Activated naive CD8-positive, alpha-beta T cell treated with anti-CD3 and anti-CD28 coated beads, Interleukin-2, amount 10 ng/mL, durations not matched to agents 7 days and 5 days (primary cell): Measurements from ENCODE around the gene BBIP1. TPM values are rescaled to one million over a fixed set of nuclear protein-coding genes. Genes with fewer than 3 reads are reported as not detected.
A peak's percentile ranks its signal among the peaks of the same experiment; 100 is the strongest.
"Not testable (repeated sequence)": the region's sequence is repeated elsewhere in the genome, so short reads cannot be mapped to it uniquely, and the experiment has no call there.

Source experiments
- ATAC-seq: fragments of 150-1000 bp; cut with Tn5 transposase; one replicate; pipeline ENCODE4 v1.10.0; 2021; ENCODE audit warnings: low read depth, moderate library complexity
- POLR2A ChIA-PET: fragments of 350-600 bp; sonication (Branson Sonifier 250); formaldehyde crosslinking; loops from one replicate; lab custom pipeline; 2021; ENCODE audit warnings: antibody characterized with exemption; lab: Charles Lee
- DNase-seq: peaks from one replicate; pipeline ENCODE4 v3.0.0; 2021
- H3K27ac Mint-ChIP-seq: one replicate; pipeline ENCODE4 v1.8.0; 2022; ENCODE audit warnings: mild to moderate bottlenecking, mixed read lengths
- H3K27me3 Mint-ChIP-seq: one replicate; pipeline ENCODE4 v1.8.0; 2022; ENCODE audit warnings: mild to moderate bottlenecking, moderate library complexity, mixed read lengths
- H3K36me3 Mint-ChIP-seq: one replicate; pipeline ENCODE4 v1.8.0; 2021; ENCODE audit warnings: mild to moderate bottlenecking, mixed read lengths
- H3K4me1 Mint-ChIP-seq: one replicate; pipeline ENCODE4 v1.8.0; 2021; ENCODE audit warnings: mixed read lengths
- H3K4me3 Mint-ChIP-seq: one replicate; pipeline ENCODE4 v1.8.0; 2022; ENCODE audit warnings: mild to moderate bottlenecking, moderate library complexity, mixed read lengths
- H3K9me3 Mint-ChIP-seq: one replicate; pipeline ENCODE4 v1.8.0; 2021; ENCODE audit warnings: mixed read lengths
- total RNA-seq, 2 experiments: library from RNA; stranded (reverse); gene quantifications; one replicate each; pipeline ENCODE4 v1.2.3, GENCODE V29; 2021

BBIP1 gene
- total RNA-seq, 2 experiments from 2014 or later: 33.0 to 33.8 TPM

DNA sequence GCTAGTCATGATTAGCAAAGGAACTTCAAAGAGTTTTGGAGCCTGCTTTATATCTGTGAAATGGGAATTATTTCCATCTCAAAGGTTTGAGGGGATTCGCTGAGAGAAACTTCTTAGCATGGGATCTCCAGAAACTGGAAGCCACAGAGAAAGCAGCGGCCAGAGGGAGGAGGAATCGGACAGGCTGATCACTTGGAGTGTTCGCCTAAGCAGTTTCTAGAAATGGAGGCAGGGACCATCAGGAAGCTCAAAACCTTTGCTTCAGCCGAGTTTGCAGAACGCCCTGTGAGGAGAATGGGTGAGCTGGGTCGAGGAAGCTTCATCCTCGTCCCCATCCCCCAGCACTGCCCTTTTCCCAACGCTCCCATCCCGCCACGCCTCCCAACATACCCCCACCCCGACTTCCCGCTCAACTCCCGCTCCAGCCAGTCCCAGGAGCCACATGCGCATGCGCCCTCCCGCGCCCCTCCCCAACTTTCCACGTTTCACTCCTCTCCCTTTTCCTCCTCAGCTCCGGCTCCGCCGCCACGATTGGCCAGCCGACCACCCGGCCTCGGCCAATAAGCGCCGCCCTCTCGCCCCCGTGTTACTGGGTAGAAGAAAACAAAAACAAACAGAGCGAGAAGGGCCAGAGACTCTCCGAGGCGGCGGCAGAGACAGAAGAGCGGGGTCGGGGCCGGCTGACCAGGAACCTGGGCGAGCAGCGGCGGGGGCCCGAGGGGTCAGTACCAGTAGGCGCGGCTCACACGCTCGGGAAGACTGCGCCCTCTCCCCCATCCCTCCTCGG is 47.5 kb downstream of the BBIP1 start, which contains the start of gene PDCD4:
Gene PDCD4, plus strand, starts transcription at position 631 of the 787 bp plus-strand sequence. CDS start 4,100 bp downstream, outside the sequence.
- POLR2A ChIA-PET: interaction anchor here (0.6 to 1.3 kb wide), 13 partner anchors 11 to 306 kb away, joined by 3 to 53 read pairs (median 4); partner anchors contain the start of genes BBIP1 and SHOC2
- Mint-ChIP-seq H3K36me3 (peaks cover 17% of the 10 kb centered on the region), H3K4me3 (peak within 1 kb of the TSS; percentile 98), H3K4me1 (peaks cover 66% of the 10 kb centered on the region), H3K27ac (peak within 1 kb of the TSS; percentile 97), H3K27me3 (no peaks in the 10 kb centered on the region), H3K9me3 (no peaks in the 10 kb centered on the region)
- DNase-seq (peak; percentile 93), ATAC-seq (peak; percentile 79)

- H3K27ac Mint-ChIP-seq: peak overlapping the region; percentile 97
- H3K36me3 Mint-ChIP-seq: peaks cover 15% of the 10 kb centered on the region
- H3K9me3 Mint-ChIP-seq: no peaks in the 10 kb centered on the region
- H3K4me3 Mint-ChIP-seq: peak overlapping the region; percentile 98
- no peaks in the 10 kb centered on the region for H3K27me3 Mint-ChIP-seq
- POLR2A ChIA-PET: interaction anchor here (0.9 to 1.3 kb wide), 8 partner anchors 11 to 68 kb away, joined by 4 to 53 read pairs (median 10); partner anchors contain the start of genes BBIP1 and SHOC2
- ATAC-seq: no peak
- peaks cover 70% of the 10 kb centered on the region for H3K4me1 Mint-ChIP-seq
- DNase-seq: no peak
These were observed 48.1 kb downstream of the BBIP1 start for GRCh38 chr10:110870823-110871297.

GRCh38 chr10:110868981-110869380 is 50.0 kb downstream of the BBIP1 start:
- H3K9me3 Mint-ChIP-seq: no peaks in the 10 kb centered on the region
- H3K36me3 Mint-ChIP-seq: peaks cover 9% of the 10 kb centered on the region
- POLR2A ChIA-PET: interaction anchor here (3.2 kb wide), 1 partner anchor 11 kb away, joined by 22 read pairs; no protein-coding TSS in a partner anchor
- peaks cover 73% of the 10 kb centered on the region for H3K4me1 Mint-ChIP-seq
- H3K4me3 Mint-ChIP-seq: peak overlapping the region; percentile 98
- DNase-seq: no peak
- H3K27me3 Mint-ChIP-seq: no peaks in the 10 kb centered on the region
- H3K27ac Mint-ChIP-seq: peak overlapping the region; percentile 97
- peak; percentile 9 for ATAC-seq

GRCh38 chr10:110867807-110868465 is 51.0 kb downstream of the BBIP1 start:
- peak overlapping the region; percentile 97 for H3K27ac Mint-ChIP-seq
- H3K9me3 Mint-ChIP-seq: no peaks in the 10 kb centered on the region
- H3K4me3 Mint-ChIP-seq: peak overlapping the region; percentile 98
- H3K36me3 Mint-ChIP-seq: peaks cover 9% of the 10 kb centered on the region
- POLR2A ChIA-PET: interaction anchor here (0.9 to 3.2 kb wide), 6 partner anchors 9 to 65 kb away, joined by 3 to 22 read pairs (median 5); partner anchors contain the start of genes BBIP1 and SHOC2
- peaks cover 78% of the 10 kb centered on the region for H3K4me1 Mint-ChIP-seq
- ATAC-seq: no peak
- H3K27me3 Mint-ChIP-seq: no peaks in the 10 kb centered on the region
- DNase-seq: no peak

GRCh38 chr10:110867011-110867806 is 51.8 kb downstream of the BBIP1 start:
- Mint-ChIP-seq H3K4me3 (peak overlapping the region; percentile 98), H3K4me1 (peaks cover 85% of the 10 kb centered on the region), H3K27ac (peak overlapping the region; percentile 97)
- H3K36me3 Mint-ChIP-seq, ATAC-seq, DNase-seq, H3K9me3 Mint-ChIP-seq, H3K27me3 Mint-ChIP-seq: not testable (repeated sequence)
- POLR2A ChIA-PET: interaction anchor here (1.4 to 3.2 kb wide), 5 partner anchors 9 to 64 kb away, joined by 3 to 22 read pairs (median 5); no protein-coding TSS in a partner anchor

DNA sequence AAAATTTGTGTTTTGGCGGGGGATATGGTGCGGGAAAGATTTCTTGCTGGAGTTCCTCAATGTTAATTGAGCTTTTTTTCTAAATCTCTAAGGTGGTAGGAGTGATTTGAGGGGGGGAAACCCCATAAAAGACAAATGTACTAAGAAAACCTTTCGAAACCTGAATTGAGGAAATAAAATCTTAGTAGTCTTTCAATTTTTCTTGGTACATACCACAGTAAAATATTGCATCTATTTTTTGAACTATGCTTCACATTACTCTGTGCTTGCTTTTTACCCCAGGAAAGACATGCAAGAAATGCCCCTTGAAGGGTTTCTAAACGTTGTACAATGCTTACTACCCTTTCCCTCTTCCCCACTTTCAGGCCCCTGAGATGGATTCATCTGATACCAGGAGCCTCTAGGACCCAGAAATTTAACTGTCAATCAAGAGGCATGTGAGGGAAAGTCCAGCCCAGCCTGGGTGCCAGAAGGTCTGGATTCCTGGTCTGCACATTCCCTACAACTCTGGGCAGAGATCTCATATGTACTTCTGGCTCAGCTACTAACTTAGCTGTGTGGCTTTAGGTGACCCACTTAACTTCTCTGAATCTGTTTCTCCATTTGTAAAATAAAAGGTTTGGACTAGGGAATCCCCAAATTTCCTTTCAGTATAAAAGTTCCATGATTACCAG is 53.0 kb downstream of the BBIP1 start:
- no peak for DNase-seq
- ATAC-seq: no peak
- no peaks in the 10 kb centered on the region for H3K9me3 Mint-ChIP-seq
- H3K36me3 Mint-ChIP-seq: peaks cover 7% of the 10 kb centered on the region
- peak overlapping the region; percentile 97 for H3K27ac Mint-ChIP-seq
- POLR2A ChIA-PET: interaction anchor here (2.0 to 3.2 kb wide), 4 partner anchors 8 to 62 kb away, joined by 6 to 22 read pairs (median 11); partner anchors contain the start of genes BBIP1 and SHOC2
- H3K4me1 Mint-ChIP-seq: peaks cover 88% of the 10 kb centered on the region
- no peaks in the 10 kb centered on the region for H3K27me3 Mint-ChIP-seq
- H3K4me3 Mint-ChIP-seq: peak overlapping the region; percentile 83

- no peak for DNase-seq
- Mint-ChIP-seq H3K27ac (peak overlapping the region; percentile 97), H3K36me3 (peaks cover 5% of the 10 kb centered on the region), H3K4me1 (peaks cover 88% of the 10 kb centered on the region), H3K9me3 (no peaks in the 10 kb centered on the region), H3K27me3 (no peaks in the 10 kb centered on the region), H3K4me3 (peak overlapping the region; percentile 83)
- ATAC-seq: no peak
- POLR2A ChIA-PET: interaction anchor here (0.7 to 2.2 kb wide), 7 partner anchors 8 to 62 kb away, joined by 3 to 13 read pairs (median 6); partner anchors contain the start of genes BBIP1 and SHOC2
These were observed 53.7 kb downstream of the BBIP1 start for GRCh38 chr10:110865186-110865808.

DNA sequence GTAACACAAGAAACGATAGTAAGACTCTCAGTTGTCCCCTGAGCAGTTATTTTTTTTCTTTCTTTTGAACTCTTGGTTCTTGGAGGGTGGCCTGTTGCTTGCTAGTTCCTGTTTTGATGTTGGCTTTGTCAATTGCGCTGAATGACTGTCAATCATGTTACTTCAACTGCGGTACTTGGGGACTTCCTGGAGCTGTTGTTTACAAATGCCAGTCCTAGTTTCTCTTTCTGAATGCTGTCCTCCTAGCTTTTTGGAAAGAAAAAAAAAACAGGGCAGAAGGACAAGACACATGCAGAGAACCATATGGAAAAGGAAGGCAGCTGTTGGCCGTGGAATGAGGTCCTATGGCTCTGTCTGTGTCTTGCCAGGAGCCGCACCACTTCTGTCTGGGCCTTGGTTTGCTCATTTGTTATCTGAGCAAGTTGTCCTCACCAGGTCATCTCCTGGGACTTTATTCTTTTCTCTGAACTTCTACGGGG is 54.3 kb downstream of the BBIP1 start:
- Mint-ChIP-seq H3K36me3 (peaks cover 4% of the 10 kb centered on the region), H3K27ac (peak overlapping the region; percentile 97), H3K4me1 (peaks cover 88% of the 10 kb centered on the region), H3K27me3 (no peaks in the 10 kb centered on the region), H3K4me3 (peak overlapping the region; percentile 83), H3K9me3 (no peaks in the 10 kb centered on the region)
- POLR2A ChIA-PET: interaction anchor here (0.7 to 2.2 kb wide), 8 partner anchors 8 to 61 kb away, joined by 3 to 13 read pairs (median 6); partner anchors contain the start of genes BBIP1 and SHOC2
- DNase-seq (no peak), ATAC-seq (peak; percentile 62)

- Mint-ChIP-seq H3K4me1 (peaks cover 88% of the 10 kb centered on the region), H3K27me3 (no peaks in the 10 kb centered on the region), H3K4me3 (peak overlapping the region; percentile 83), H3K27ac (peak overlapping the region; percentile 97), H3K36me3 (no peaks in the 10 kb centered on the region), H3K9me3 (no peaks in the 10 kb centered on the region)
- ATAC-seq (no peak), DNase-seq (no peak)
- POLR2A ChIA-PET: interaction anchor here (0.8 to 2.2 kb wide), 6 partner anchors 9 to 60 kb away, joined by 3 to 13 read pairs (median 8); partner anchors contain the start of genes BBIP1 and SHOC2
These were observed 55.0 kb downstream of the BBIP1 start for GRCh38 chr10:110863956-110864355.

DNA sequence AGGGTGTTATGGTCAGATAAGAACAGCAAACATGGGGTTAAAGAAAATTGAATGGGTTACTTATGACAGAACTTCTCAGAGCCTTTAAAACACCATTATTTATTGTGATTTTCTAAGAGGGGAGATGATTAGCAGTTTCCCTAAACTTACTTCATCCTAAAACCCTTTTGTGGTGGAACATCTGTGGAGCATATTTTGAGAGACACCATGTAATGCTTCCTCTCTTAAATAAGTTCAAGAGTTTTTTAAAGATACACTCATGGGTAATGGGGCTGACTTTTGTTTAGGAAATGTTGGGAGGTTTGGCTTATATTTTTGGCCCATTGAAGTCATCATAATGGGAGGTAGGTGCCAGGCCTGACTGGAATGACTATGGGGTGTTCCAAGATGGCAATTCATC is 55.6 kb downstream of the BBIP1 start:
- peak overlapping the region; percentile 97 for H3K27ac Mint-ChIP-seq
- ATAC-seq (no peak), DNase-seq (no peak)
- peaks cover 87% of the 10 kb centered on the region for H3K4me1 Mint-ChIP-seq
- no peak overlapping the region for H3K4me3 Mint-ChIP-seq
- no peaks in the 10 kb centered on the region for H3K36me3 Mint-ChIP-seq
- no peaks in the 10 kb centered on the region for H3K9me3 Mint-ChIP-seq
- POLR2A ChIA-PET: interaction anchor here (6.8 kb wide), 1 partner anchor 8 kb away, joined by 53 read pairs; the partner anchor contains the start of gene PDCD4
- H3K27me3 Mint-ChIP-seq: no peaks in the 10 kb centered on the region

- H3K27me3 Mint-ChIP-seq: no peaks in the 10 kb centered on the region
- POLR2A ChIA-PET: interaction anchor here (0.7 to 6.8 kb wide), 2 partner anchors 9 to 724 kb away, joined by 4 to 53 read pairs; partner anchors contain the start of gene PDCD4
- no peaks in the 10 kb centered on the region for H3K36me3 Mint-ChIP-seq
- ATAC-seq (no peak), DNase-seq (no peak)
- H3K9me3 Mint-ChIP-seq: no peaks in the 10 kb centered on the region
- peaks cover 88% of the 10 kb centered on the region for H3K4me1 Mint-ChIP-seq
- no peak overlapping the region for H3K4me3 Mint-ChIP-seq
- peak overlapping the region; percentile 97 for H3K27ac Mint-ChIP-seq
These were observed 56.0 kb downstream of the BBIP1 start for GRCh38 chr10:110862961-110863360.
